ENCODE data around the gene ATP6V0D1.

Gene ATP6V0D1

DNA sequence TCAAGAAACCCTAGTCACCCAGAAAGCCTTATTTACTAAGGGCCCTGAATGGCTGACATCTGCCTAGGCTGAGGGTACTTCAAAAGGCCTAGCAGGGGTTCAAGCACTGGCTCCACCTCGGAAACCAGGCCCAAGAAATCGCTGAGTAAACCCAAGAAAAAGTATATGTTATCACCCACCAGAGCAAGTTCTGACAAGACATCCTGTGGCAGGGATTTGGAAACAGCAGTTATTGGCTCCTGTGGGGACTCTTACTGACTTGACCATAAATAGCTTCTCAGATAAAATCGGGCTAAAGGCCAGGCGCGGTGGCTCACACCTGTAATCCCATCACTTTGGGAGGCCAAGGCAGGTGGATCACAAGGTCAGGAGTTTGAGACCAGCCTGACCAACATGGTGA lies 12.2 kb downstream of the ATP6V0D1 start:
- TF ChIP-seq ZBTB7A (IDR thresholded peaks at IDR 0.05; ENCODE audit: low read depth) (no peak), RAD21 (IDR thresholded peaks at IDR 0.05; ENCODE audit: low read depth) (no peak), CEBPB (IDR thresholded peaks at IDR 0.05) (no peak), TEAD4 (IDR thresholded peaks at IDR 0.05) (no peak), EGR1 (IDR thresholded peaks at IDR 0.05) (no peak), USF1 (IDR thresholded peaks at IDR 0.05) (no peak), CREB1 (IDR thresholded peaks at IDR 0.05; ENCODE audit: low read depth) (no peak), TCF12 (IDR thresholded peaks at IDR 0.05; ENCODE audit: low read depth) (no peak), YY1 (IDR thresholded peaks at IDR 0.05; ENCODE audit: low read depth) (no peak), EP300 (IDR thresholded peaks at IDR 0.05; ENCODE audit: borderline replicate concordance) (no peak)
- TF ChIP-seq, protein P1, sequence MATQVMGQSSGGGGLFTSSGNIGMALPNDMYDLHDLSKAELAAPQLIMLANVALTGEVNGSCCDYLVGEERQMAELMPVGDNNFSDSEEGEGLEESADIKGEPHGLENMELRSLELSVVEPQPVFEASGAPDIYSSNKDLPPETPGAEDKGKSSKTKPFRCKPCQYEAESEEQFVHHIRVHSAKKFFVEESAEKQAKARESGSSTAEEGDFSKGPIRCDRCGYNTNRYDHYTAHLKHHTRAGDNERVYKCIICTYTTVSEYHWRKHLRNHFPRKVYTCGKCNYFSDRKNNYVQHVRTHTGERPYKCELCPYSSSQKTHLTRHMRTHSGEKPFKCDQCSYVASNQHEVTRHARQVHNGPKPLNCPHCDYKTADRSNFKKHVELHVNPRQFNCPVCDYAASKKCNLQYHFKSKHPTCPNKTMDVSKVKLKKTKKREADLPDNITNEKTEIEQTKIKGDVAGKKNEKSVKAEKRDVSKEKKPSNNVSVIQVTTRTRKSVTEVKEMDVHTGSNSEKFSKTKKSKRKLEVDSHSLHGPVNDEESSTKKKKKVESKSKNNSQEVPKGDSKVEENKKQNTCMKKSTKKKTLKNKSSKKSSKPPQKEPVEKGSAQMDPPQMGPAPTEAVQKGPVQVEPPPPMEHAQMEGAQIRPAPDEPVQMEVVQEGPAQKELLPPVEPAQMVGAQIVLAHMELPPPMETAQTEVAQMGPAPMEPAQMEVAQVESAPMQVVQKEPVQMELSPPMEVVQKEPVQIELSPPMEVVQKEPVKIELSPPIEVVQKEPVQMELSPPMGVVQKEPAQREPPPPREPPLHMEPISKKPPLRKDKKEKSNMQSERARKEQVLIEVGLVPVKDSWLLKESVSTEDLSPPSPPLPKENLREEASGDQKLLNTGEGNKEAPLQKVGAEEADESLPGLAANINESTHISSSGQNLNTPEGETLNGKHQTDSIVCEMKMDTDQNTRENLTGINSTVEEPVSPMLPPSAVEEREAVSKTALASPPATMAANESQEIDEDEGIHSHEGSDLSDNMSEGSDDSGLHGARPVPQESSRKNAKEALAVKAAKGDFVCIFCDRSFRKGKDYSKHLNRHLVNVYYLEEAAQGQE (IDR thresholded peaks at IDR 0.05; ENCODE audit: low read depth) = no peak
- TF ChIP-seq, protein P2, sequence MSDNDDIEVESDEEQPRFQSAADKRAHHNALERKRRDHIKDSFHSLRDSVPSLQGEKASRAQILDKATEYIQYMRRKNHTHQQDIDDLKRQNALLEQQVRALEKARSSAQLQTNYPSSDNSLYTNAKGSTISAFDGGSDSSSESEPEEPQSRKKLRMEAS (IDR thresholded peaks at IDR 0.05) = no peak

DNA sequence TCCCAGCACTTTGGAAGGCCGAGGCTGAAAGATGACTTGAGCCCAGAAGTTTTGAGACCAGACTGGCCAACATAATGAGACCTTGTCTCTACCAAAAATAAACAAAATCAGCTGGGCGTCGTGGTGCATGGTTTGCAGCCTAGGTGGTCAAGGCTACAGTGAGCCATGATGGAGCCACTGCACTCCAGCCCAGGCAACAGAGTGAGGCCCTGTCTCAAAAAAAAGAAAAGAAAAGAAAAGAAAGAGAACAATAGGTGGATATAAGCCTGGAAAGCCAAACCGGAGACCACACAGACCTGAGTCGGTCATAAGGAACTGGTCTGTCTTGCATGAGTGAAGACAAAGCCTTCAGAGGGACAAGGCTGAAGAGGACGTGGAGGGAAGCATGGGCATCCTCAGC lies 14.4 kb downstream of the ATP6V0D1 start:
- TF ChIP-seq, protein P2 (IDR thresholded peaks at IDR 0.05) = no peak
- no peak for TF ChIP-seq TAF1 (IDR thresholded peaks at IDR 0.05; ENCODE audit: low read depth)
- no peak for TF ChIP-seq YY1 (IDR thresholded peaks at IDR 0.05; ENCODE audit: low read depth)
- no peak for TF ChIP-seq RAD21 (IDR thresholded peaks at IDR 0.05; ENCODE audit: low read depth)
- no peak for TF ChIP-seq CREB1 (IDR thresholded peaks at IDR 0.05; ENCODE audit: low read depth)
- TF ChIP-seq, protein P1 (IDR thresholded peaks at IDR 0.05; ENCODE audit: low read depth) = no peak
- TF ChIP-seq USF1 (IDR thresholded peaks at IDR 0.05) = no peak
- no peak for TF ChIP-seq FOXM1 (IDR thresholded peaks at IDR 0.05; ENCODE audit: borderline replicate concordance, low read depth)
- TF ChIP-seq EGR1 (IDR thresholded peaks at IDR 0.05) = no peak
- TF ChIP-seq EP300 (IDR thresholded peaks at IDR 0.05; ENCODE audit: borderline replicate concordance) = no peak
- TF ChIP-seq NFIC (IDR thresholded peaks at IDR 0.05) = no peak
- no peak for TF ChIP-seq CEBPB (IDR thresholded peaks at IDR 0.05)
- no peak for TF ChIP-seq ZBTB7A (IDR thresholded peaks at IDR 0.05; ENCODE audit: low read depth)
- no peak for TF ChIP-seq TCF12 (IDR thresholded peaks at IDR 0.05; ENCODE audit: low read depth)
- no peak for TF ChIP-seq TEAD4 (IDR thresholded peaks at IDR 0.05)

- no peak for TF ChIP-seq TCF12 (IDR thresholded peaks at IDR 0.05; ENCODE audit: low read depth)
- TF ChIP-seq, protein P1 (IDR thresholded peaks at IDR 0.05; ENCODE audit: low read depth) = no peak
- TF ChIP-seq YY1 (IDR thresholded peaks at IDR 0.05; ENCODE audit: low read depth) = no peak
- TF ChIP-seq TAF1 (IDR thresholded peaks at IDR 0.05; ENCODE audit: low read depth) = no peak
- no peak for TF ChIP-seq RAD21 (IDR thresholded peaks at IDR 0.05; ENCODE audit: low read depth)
- TF ChIP-seq NFIC (IDR thresholded peaks at IDR 0.05) = no peak
- no peak for TF ChIP-seq FOXM1 (IDR thresholded peaks at IDR 0.05; ENCODE audit: borderline replicate concordance, low read depth)
- TF ChIP-seq, protein P2 (IDR thresholded peaks at IDR 0.05) = no peak
- no peak for TF ChIP-seq CEBPB (IDR thresholded peaks at IDR 0.05)
- TF ChIP-seq USF1 (IDR thresholded peaks at IDR 0.05) = no peak
- no peak for TF ChIP-seq EGR1 (IDR thresholded peaks at IDR 0.05)
- no peak for TF ChIP-seq CREB1 (IDR thresholded peaks at IDR 0.05; ENCODE audit: low read depth)
- no peak for TF ChIP-seq ZBTB7A (IDR thresholded peaks at IDR 0.05; ENCODE audit: low read depth)
- no peak for TF ChIP-seq EP300 (IDR thresholded peaks at IDR 0.05; ENCODE audit: borderline replicate concordance)
Measured at GRCh38 chr16:67464565-67464964, 16.4 kb downstream of the ATP6V0D1 start.

DNA sequence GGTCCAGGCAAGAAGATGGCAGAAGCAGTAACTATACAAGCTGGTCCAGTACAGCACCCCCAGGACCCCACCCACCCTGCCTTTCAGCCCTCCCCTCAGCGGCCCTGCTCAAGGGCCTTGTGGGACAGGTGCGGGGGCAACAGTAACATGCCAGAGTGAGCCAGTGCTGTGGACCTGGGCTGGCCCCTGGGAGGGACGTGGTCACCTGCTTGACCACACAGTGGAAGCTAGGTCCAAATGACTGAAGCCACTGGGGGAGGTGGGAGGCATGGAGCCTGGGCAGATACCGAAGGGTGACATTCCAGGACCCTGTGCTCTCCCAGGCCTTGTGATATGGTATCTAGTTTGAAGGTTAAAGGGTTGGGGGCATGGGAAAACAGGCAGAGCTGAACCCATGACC lies 17.3 kb downstream of the ATP6V0D1 start:
- TF ChIP-seq, protein P1 (IDR thresholded peaks at IDR 0.05; ENCODE audit: low read depth) = no peak
- no peak for TF ChIP-seq TAF1 (IDR thresholded peaks at IDR 0.05; ENCODE audit: low read depth)
